NT2/D1 (cell line): ENCODE results near the gene POLE.

ENCODE experiments used
- SUZ12 ChIP-seq: IDR thresholded peaks from 2 replicates; pipeline ENCODE4 v1.6.1; 2011; ENCODE audit not compliant: insufficient read length, insufficient read depth; ENCODE audit errors: extremely low read depth
- ZNF274 ChIP-seq: IDR thresholded peaks from 2 replicates; pipeline ENCODE4 v1.6.1; 2011; ENCODE audit warnings: mild to moderate bottlenecking, low read depth, low read length

- TF ChIP-seq SUZ12: no peak
- no peak for TF ChIP-seq ZNF274
These were observed 92.0 kb downstream of the POLE start for GRCh38 chr12:132595183-132595582.
